Osteoblast (primary cell): ENCODE results near the gene ZFP42. TPM values are rescaled to one million over a fixed set of nuclear protein-coding genes. Genes with fewer than 3 reads are reported as not detected.

Experiments used
- DNase-seq: peaks from one replicate; pipeline ENCODE4 v3.0.0; 2011; ENCODE audit warnings: low spot score, mixed read lengths; ENCODE audit not compliant: insufficient read length; ENCODE audit errors: missing footprints
- H2AFZ ChIP-seq: 2 replicates; pipeline ENCODE4 v1.6.0; 2011; ENCODE audit warnings: mild to moderate bottlenecking, low read length
- H3K27ac ChIP-seq: 2 replicates; pipeline ENCODE4 v1.5.1; 2011; ENCODE audit warnings: mild to moderate bottlenecking, low read depth, low read length, moderate library complexity
- H3K27me3 ChIP-seq: 2 replicates; pipeline ENCODE4 v1.6.0; 2012; ENCODE audit warnings: mild to moderate bottlenecking, control low read depth, inconsistent platforms, low read length, moderate library complexity; ENCODE audit not compliant: insufficient read depth
- H3K36me3 ChIP-seq: 2 replicates; pipeline ENCODE4 v1.5.1; 2011; ENCODE audit warnings: mild to moderate bottlenecking, low read length, control low read depth, moderate library complexity; ENCODE audit not compliant: insufficient read depth
- H3K4me1 ChIP-seq: 2 replicates; pipeline ENCODE4 v1.5.1; 2011; ENCODE audit warnings: mild to moderate bottlenecking, low read length, control low read depth, moderate library complexity; ENCODE audit not compliant: insufficient read depth
- H3K4me2 ChIP-seq: 2 replicates; pipeline ENCODE4 v1.6.0; 2011; ENCODE audit warnings: mild to moderate bottlenecking, low read length; ENCODE audit not compliant: insufficient read depth
- H3K4me3 ChIP-seq: fragments of 200-600 bp; sonication (generic); 3 replicates; pipeline ENCODE4 v1.5.1; 2012; ENCODE audit warnings: mild to moderate bottlenecking, low read length, inconsistent platforms; ENCODE audit not compliant: insufficient read depth
- H3K79me2 ChIP-seq: 2 replicates; pipeline ENCODE4 v1.6.0; 2012; ENCODE audit warnings: mild to moderate bottlenecking, low read length, control low read depth, inconsistent platforms; ENCODE audit not compliant: insufficient read depth
- H3K9me3 ChIP-seq: 2 replicates; pipeline ENCODE4 v1.5.1; 2011; ENCODE audit warnings: low read depth, low read length, control low read depth
- H4K20me1 ChIP-seq: 2 replicates; pipeline ENCODE4 v1.6.0; 2012; ENCODE audit warnings: mild to moderate bottlenecking, low read length, control low read depth; ENCODE audit not compliant: insufficient read depth
- total RNA-seq: library from RNA; depleted of rRNA; stranded (reverse); fragments of >200 nt; gene quantifications from 2 replicates; pipeline ENCODE4 v1.2.3, GENCODE V29; 2012
- TF ChIP-seq, protein P1 (sequence below): IDR thresholded peaks from 2 replicates; pipeline ENCODE4 v1.5.1; 2011; ENCODE audit warnings: mild to moderate bottlenecking, low read depth, low read length, moderate library complexity; ENCODE audit errors: extremely low read depth

The ZFP42 gene
- total RNA-seq, 1 donor = not detected

DNA sequence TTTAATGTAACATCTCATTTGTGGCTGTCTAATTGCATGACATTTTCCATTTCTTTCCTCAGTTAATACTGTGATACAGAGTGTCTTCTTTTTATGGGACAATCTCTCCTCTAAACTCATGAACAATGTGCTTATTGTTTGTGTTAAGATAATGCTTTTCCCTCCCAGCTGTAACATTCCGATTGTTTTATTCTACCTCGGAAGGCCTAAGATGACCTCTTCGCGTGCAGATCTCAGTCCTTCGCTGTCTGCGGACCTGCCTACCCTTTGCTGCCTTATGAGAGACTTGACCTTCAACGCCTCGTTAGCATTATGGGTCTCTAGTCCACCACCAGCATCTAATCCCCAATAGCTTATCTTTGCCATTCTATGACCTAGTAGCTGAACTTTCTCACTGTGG, 29.8 kb upstream of the ZFP42 start:
- no peak overlapping the region for H3K4me3 ChIP-seq
- DNase-seq = no peak
- no peaks in the 10 kb centered on the region for H4K20me1 ChIP-seq
- no peak overlapping the region for H3K4me2 ChIP-seq
- no peaks in the 10 kb centered on the region for H3K27me3 ChIP-seq
- no peaks in the 10 kb centered on the region for H3K79me2 ChIP-seq
- no peaks in the 10 kb centered on the region for H3K36me3 ChIP-seq
- H3K27ac ChIP-seq = no peak overlapping the region
- no peaks in the 10 kb centered on the region for H3K4me1 ChIP-seq
- TF ChIP-seq, protein P1, sequence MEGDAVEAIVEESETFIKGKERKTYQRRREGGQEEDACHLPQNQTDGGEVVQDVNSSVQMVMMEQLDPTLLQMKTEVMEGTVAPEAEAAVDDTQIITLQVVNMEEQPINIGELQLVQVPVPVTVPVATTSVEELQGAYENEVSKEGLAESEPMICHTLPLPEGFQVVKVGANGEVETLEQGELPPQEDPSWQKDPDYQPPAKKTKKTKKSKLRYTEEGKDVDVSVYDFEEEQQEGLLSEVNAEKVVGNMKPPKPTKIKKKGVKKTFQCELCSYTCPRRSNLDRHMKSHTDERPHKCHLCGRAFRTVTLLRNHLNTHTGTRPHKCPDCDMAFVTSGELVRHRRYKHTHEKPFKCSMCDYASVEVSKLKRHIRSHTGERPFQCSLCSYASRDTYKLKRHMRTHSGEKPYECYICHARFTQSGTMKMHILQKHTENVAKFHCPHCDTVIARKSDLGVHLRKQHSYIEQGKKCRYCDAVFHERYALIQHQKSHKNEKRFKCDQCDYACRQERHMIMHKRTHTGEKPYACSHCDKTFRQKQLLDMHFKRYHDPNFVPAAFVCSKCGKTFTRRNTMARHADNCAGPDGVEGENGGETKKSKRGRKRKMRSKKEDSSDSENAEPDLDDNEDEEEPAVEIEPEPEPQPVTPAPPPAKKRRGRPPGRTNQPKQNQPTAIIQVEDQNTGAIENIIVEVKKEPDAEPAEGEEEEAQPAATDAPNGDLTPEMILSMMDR = no peak
- H2AFZ ChIP-seq = no peak overlapping the region
- H3K9me3 ChIP-seq = no peaks in the 10 kb centered on the region

DNA sequence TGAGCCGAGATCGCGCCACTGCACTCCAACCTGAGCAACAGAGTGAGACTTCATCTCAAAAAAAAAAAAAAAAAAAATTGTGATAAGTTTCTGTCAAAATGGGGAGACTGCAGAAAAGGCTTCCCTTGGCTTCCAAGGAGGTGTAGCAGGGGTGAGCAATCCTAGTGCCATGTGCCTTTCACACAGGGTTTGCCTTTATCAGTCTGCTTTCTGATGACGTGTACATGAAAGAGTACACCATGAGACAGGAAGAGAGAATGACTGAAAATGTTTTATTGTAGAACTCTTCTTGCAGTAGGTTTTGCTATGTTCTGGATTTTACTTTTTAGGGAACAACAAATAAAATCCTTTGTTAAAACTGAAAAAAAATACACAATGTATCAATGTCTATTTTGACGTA, 23.4 kb upstream of the ZFP42 start:
- H3K4me1 ChIP-seq = no peaks in the 10 kb centered on the region
- no peak overlapping the region for H3K27ac ChIP-seq

GRCh38 chr4:187983746-187984145, 11.8 kb upstream of the ZFP42 start:
- DNase-seq = no peak
- Histone ChIP-seq H3K4me1 (no peaks in the 10 kb centered on the region), H3K27me3 (no peaks in the 10 kb centered on the region), H3K36me3 (no peaks in the 10 kb centered on the region), H3K79me2 (no peaks in the 10 kb centered on the region), H3K4me3 (no peak overlapping the region), H3K9me3 (no peaks in the 10 kb centered on the region), H3K4me2 (no peak overlapping the region), H3K27ac (no peak overlapping the region), H2AFZ (no peak overlapping the region), H4K20me1 (no peaks in the 10 kb centered on the region)
- TF ChIP-seq, protein P1 = no peak

More for the DNA sequence above, 23.4 kb upstream of the ZFP42 start:
- Histone ChIP-seq H3K27me3 (no peaks in the 10 kb centered on the region), H3K9me3 (no peaks in the 10 kb centered on the region), H3K4me3 (no peak overlapping the region), H3K4me2 (no peak overlapping the region), H2AFZ (no peak overlapping the region), H3K36me3 (no peaks in the 10 kb centered on the region), H3K79me2 (no peaks in the 10 kb centered on the region), H4K20me1 (no peaks in the 10 kb centered on the region)
- no peak for DNase-seq
- TF ChIP-seq, protein P1 = no peak

DNA sequence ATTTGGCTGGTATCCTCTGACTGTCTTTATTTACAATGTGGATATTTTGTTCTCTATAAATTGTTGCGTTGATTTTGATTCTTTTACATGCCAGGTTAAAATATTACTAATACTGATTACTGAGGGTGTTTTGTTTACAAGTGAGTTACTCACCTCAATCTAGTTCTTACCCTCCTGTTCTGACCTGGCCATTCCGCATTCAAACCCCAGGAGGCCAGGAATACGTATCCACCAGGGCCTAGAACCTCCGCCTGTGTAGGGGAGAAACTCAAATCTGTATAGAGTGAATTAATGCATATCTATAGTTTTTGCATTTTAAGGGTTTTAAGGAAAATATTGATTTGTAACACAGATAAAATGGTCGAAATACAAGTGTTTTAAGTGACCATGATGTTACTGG, 2.6 kb upstream of the ZFP42 start:
- no peak for DNase-seq
- no peaks in the 10 kb centered on the region for H4K20me1 ChIP-seq
- H3K27ac ChIP-seq = no peak overlapping the region
- no peak overlapping the region for H2AFZ ChIP-seq
- no peaks in the 10 kb centered on the region for H3K27me3 ChIP-seq
- H3K4me3 ChIP-seq = no peak overlapping the region
- H3K9me3 ChIP-seq = no peaks in the 10 kb centered on the region
- TF ChIP-seq, protein P1 = no peak
- no peak overlapping the region for H3K4me2 ChIP-seq
- H3K36me3 ChIP-seq = no peaks in the 10 kb centered on the region
- H3K4me1 ChIP-seq = no peaks in the 10 kb centered on the region
- no peaks in the 10 kb centered on the region for H3K79me2 ChIP-seq
